GM23338 (cell line): Measurements from ENCODE around the gene ABCA4.

Experiments used
- CREB1 ChIP-seq: fragments of 250-450 bp; sonication (Bioruptor Pico); IDR thresholded peaks from 2 replicates; pipeline ENCODE4 v1.5.0; 2020; ENCODE audit warnings: low read depth, mild to moderate bottlenecking, moderate library complexity
- CTCF ChIP-seq, 2 experiments: fragments of 200-600 bp in 1 of 2; sonication (generic) in 1 of 2; conservative IDR thresholded peaks; 2 replicates each; pipeline versions ENCODE4 v1.5.1 to v1.6.1; 2016 to 2017; ENCODE audit warnings: antibody characterized with exemption in 2 of 2, low read depth in 2 of 2, mild to moderate bottlenecking in 2 of 2, moderate library complexity in 1 of 2
- EZH2phosphoT487 ChIP-seq: fragments of 200-600 bp; sonication (generic); IDR thresholded peaks from one replicate; pipeline ENCODE4 v1.8.1; 2018; ENCODE audit warnings: antibody characterized with exemption; ENCODE audit not compliant: unreplicated experiment

GRCh38 chr1:94160811-94161210, 39.9 kb upstream of the ABCA4 start:
- no peak for TF ChIP-seq EZH2phosphoT487
- TF ChIP-seq CTCF (conservative IDR thresholded peaks at IDR 0.05; ENCODE audit: low read depth in 2 of 2) = no peak
- TF ChIP-seq CREB1 = no peak
